ENCODE results near the gene NFKBIE.

- TF ChIP-seq EGR1 (IDR thresholded peaks at IDR 0.05) (no peak), REST (IDR thresholded peaks at IDR 0.05; ENCODE audit: low read depth) (no peak), TEAD4 (IDR thresholded peaks at IDR 0.05) (no peak), YY1 (IDR thresholded peaks at IDR 0.05; ENCODE audit: low read depth) (no peak), TAF1 (IDR thresholded peaks at IDR 0.05; ENCODE audit: low read depth) (peak; percentile 77), CEBPB (IDR thresholded peaks at IDR 0.05) (no peak), EP300 (IDR thresholded peaks at IDR 0.05; ENCODE audit: borderline replicate concordance) (no peak), RAD21 (IDR thresholded peaks at IDR 0.05; ENCODE audit: low read depth) (peak; percentile 27; the same call in 1 of the 2 replicates), ZBTB7A (IDR thresholded peaks at IDR 0.05; ENCODE audit: low read depth) (0 out of 2 replicates have a peak, but pooled peaks have one; percentile 74), CREB1 (IDR thresholded peaks at IDR 0.05; ENCODE audit: low read depth) (no peak), MAX (IDR thresholded peaks at IDR 0.05) (no peak), USF1 (IDR thresholded peaks at IDR 0.05) (no peak)
Measured at GRCh38 chr6:44265007-44265721, at the start of gene NFKBIE.

Measured in Ishikawa (cell line).